K562 (cell line): ENCODE results near the gene PRRT1. TPM values are rescaled to one million over a fixed set of nuclear protein-coding genes. Genes with fewer than 3 reads are reported as not detected.

Experiments
- CBX2 ChIP-seq: fragments of 200-600 bp; sonication (generic); IDR thresholded peaks from one replicate; pipeline ENCODE4 v1.6.1; 2012; ENCODE audit warnings: mild to moderate bottlenecking, low read length, inconsistent platforms; ENCODE audit not compliant: insufficient read depth, poor library complexity, severe bottlenecking
- CEBPB ChIP-seq: fragments of 450-650 bp; IDR thresholded peaks from 2 replicates; pipeline ENCODE4 v1.6.1; 2016; ENCODE audit warnings: missing genetic modification characterization, missing compliant biosample characterization
- CTBP1 ChIP-seq: fragments of 450-650 bp; IDR thresholded peaks from 2 replicates; pipeline ENCODE4 v1.6.1; 2016; ENCODE audit warnings: borderline replicate concordance
- CTCF ChIP-seq, 3 experiments: IDR thresholded peaks in 2 of 3; conservative IDR thresholded peaks in 1 of 3; 2 replicates each; pipeline ENCODE4 v1.5.1; 2011 to 2012; ENCODE audit warnings: low read length in 3 of 3, mild to moderate bottlenecking in 3 of 3, control low read depth in 2 of 3, improper control_type of control experiment in 1 of 3, inconsistent platforms in 1 of 3, low read depth in 1 of 3, mixed read lengths in 1 of 3, moderate library complexity in 1 of 3; ENCODE audit not compliant: insufficient read depth in 2 of 3
- E2F5 ChIP-seq: sonication (generic); formaldehyde crosslinking; IDR thresholded peaks from 2 replicates; pipeline ENCODE4 v1.8.0; 2022; ENCODE audit warnings: mild to moderate bottlenecking, missing genetic modification reagents
- EP400 ChIP-seq: fragments of 450-650 bp; IDR thresholded peaks from 2 replicates; pipeline ENCODE4 v1.6.1; 2017; ENCODE audit warnings: antibody characterized with exemption, mild to moderate bottlenecking, moderate library complexity
- HNRNPL ChIP-seq: fragments of 200-400 bp; formaldehyde crosslinking; IDR thresholded peaks from 2 replicates; pipeline ENCODE4 v1.6.1; 2017; ENCODE audit warnings: low read depth, mild to moderate bottlenecking, low read length
- ILF3 ChIP-seq: fragments of 450-650 bp; IDR thresholded peaks from 2 replicates; pipeline ENCODE4 v1.6.1; 2018; ENCODE audit warnings: antibody characterized with exemption, mild to moderate bottlenecking, moderate library complexity, borderline replicate concordance
- MCM3 ChIP-seq: fragments of 450-650 bp; IDR thresholded peaks from 2 replicates; pipeline ENCODE4 v1.6.1; 2016
- MYNN ChIP-seq, 2 experiments: sonication (generic); formaldehyde crosslinking in 1 of 2; IDR thresholded peaks; 2 replicates each; pipeline versions ENCODE4 v1.5.0 to v1.6.1; 2016 to 2020; ENCODE audit warnings: antibody characterized with exemption in 1 of 2, missing genetic modification reagents in 1 of 2
- PKNOX1 ChIP-seq: fragments of 450-650 bp; IDR thresholded peaks from 2 replicates; pipeline ENCODE4 v1.6.1; 2016
- RCOR1 ChIP-seq, 2 experiments: IDR thresholded peaks; 2 replicates each; pipeline ENCODE4 v1.6.1; 2012; ENCODE audit warnings: low read depth in 2 of 2, low read length in 2 of 2, borderline replicate concordance in 1 of 2, improper control_type of control experiment in 1 of 2
- RHOXF2B ChIP-seq: fragments of 250-450 bp; sonication (Bioruptor Pico); conservative IDR thresholded peaks from 2 replicates; pipeline ENCODE4 v1.5.1; 2021
- SMC3 ChIP-seq: conservative IDR thresholded peaks from 2 replicates; pipeline ENCODE4 v1.6.1; 2011; ENCODE audit warnings: low read depth, low read length, improper control_type of control experiment; ENCODE audit not compliant: insufficient read depth
- SOX6 ChIP-seq: fragments of 450-650 bp; IDR thresholded peaks from 2 replicates; pipeline ENCODE4 v1.6.1; 2014; ENCODE audit warnings: mild to moderate bottlenecking
- SREBF1 ChIP-seq: fragments of 150-350 bp; IDR thresholded peaks from 2 replicates; pipeline ENCODE4 v1.6.1; 2014; ENCODE audit warnings: antibody characterized with exemption, low read depth, low read length, borderline replicate concordance
- STAG1 ChIP-seq: sonication (generic); formaldehyde crosslinking; IDR thresholded peaks from 2 replicates; pipeline ENCODE4 v1.5.0; 2020; ENCODE audit warnings: missing genetic modification reagents, borderline replicate concordance
- TEAD4 ChIP-seq, 2 experiments: sonication (generic) in 1 of 2; formaldehyde crosslinking in 1 of 2; IDR thresholded peaks; 2 replicates each; pipeline versions ENCODE4 v1.6.1 to v1.8.0; 2012 to 2022; ENCODE audit warnings: borderline replicate concordance in 1 of 2, inconsistent platforms in 1 of 2, low read length in 1 of 2, mild to moderate bottlenecking in 1 of 2, missing genetic modification reagents in 1 of 2
- TGIF2 ChIP-seq: sonication (generic); formaldehyde crosslinking; IDR thresholded peaks from 2 replicates; pipeline ENCODE4 v1.8.1; 2022; ENCODE audit warnings: mild to moderate bottlenecking, missing genetic modification reagents, moderate library complexity
- U2AF2 ChIP-seq: fragments of 200-400 bp; formaldehyde crosslinking; optimal IDR thresholded peaks from 2 replicates; pipeline ENCODE3; 2017; ENCODE audit warnings: low read depth, mild to moderate bottlenecking, low read length
- YBX1 ChIP-seq: fragments of 450-650 bp; IDR thresholded peaks from 2 replicates; pipeline ENCODE4 v1.7.1; 2016; ENCODE audit warnings: mild to moderate bottlenecking
- ZFP1 ChIP-seq: fragments of 450-650 bp; formaldehyde crosslinking; IDR thresholded peaks from 2 replicates; pipeline ENCODE4 v1.4.0; 2020; ENCODE audit warnings: mild to moderate bottlenecking, mixed read lengths
- ZNF184 ChIP-seq: sonication (generic); formaldehyde crosslinking; IDR thresholded peaks from 2 replicates; pipeline ENCODE4 v1.5.0; 2020; ENCODE audit warnings: missing genetic modification reagents
- ZNF24 ChIP-seq: fragments of 450-650 bp; IDR thresholded peaks from 2 replicates; pipeline ENCODE4 v1.6.1; 2016
- polyA plus RNA-seq, 8 experiments: library from polyadenylated mRNA; depleted of rRNA in 4 of 8; stranded (reverse) in 5 of 8; unstranded in 3 of 8; fragments of >200 nt; fragmentation: Nextera tagmentation in 2 of 8; fragmentation: Illumina TruSeq in 1 of 8; extraction: Ambion mirVana in 2 of 8; extraction: Trizol in 1 of 8; gene quantifications; 2 replicates each; pipeline versions ENCODE4 v1.2.1 to v1.2.3, GENCODE V29; 2011 to 2014; ENCODE audit warnings: inconsistent platforms in 1 of 8, missing spikeins in 1 of 8
- total RNA-seq, 7 experiments: library from RNA; depleted of rRNA in 6 of 7; stranded (reverse); fragments of >200 nt in 6 of 7; fragmentation: Illumina TruSeq in 2 of 7; extraction: Trizol in 2 of 7; gene quantifications; 2 replicates each; pipeline versions ENCODE4 v1.2.1 to v1.2.3, GENCODE V29; 2011 to 2021; ENCODE audit warnings: low replicate concordance in 1 of 7

Gene PRRT1
- total and polyA plus RNA-seq, 9 of the 15 experiments (the other 6 are each of a cell fraction or from before 2014, with no cell fraction given): 0.14 to 3.5 (median 0.41) TPM

GRCh38 chr6:32118782-32119628, 32.7 kb downstream of the PRRT1 start (continued):
- TF ChIP-seq CTCF (IDR thresholded peaks at IDR 0.05 in 2 of 3, conservative IDR thresholded peaks at IDR 0.05 in 1 of 3; ENCODE audit: insufficient read depth in 2 of 3, low read depth in 1 of 3, low read length in 3 of 3) (peak; percentile 98), TGIF2 (CRISPR knock-in tag) (no peak), EP400 (peak; percentile 28; the same call in 1 of the 2 replicates), SMC3 (peak; percentile 99), ZNF184 (CRISPR knock-in tag) (no peak), RHOXF2B (CRISPR knock-in tag) (0 out of 2 replicates have a peak, but pooled peaks have one; percentile 34), YBX1 (no peak), SOX6 (0 out of 2 replicates have a peak, but pooled peaks have one; percentile 16), MYNN (IDR thresholded peaks at IDR 0.05) (peak; percentile 33; the same call in 1 of the 2 replicates), MYNN (CRISPR knock-in tag; IDR thresholded peaks at IDR 0.05) (no peak), HNRNPL (no peak), ZFP1 (CRISPR knock-in tag) (no peak), RCOR1 (IDR thresholded peaks at IDR 0.05; ENCODE audit: borderline replicate concordance in 1 of 2, low read depth in 2 of 2, low read length in 2 of 2) (peak in 1 of 2 experiments; percentile 38; a peak in 1 of 4 replicates), CTBP1 (peak; percentile 66; the same call in 1 of the 2 replicates), ZNF24 (peak; percentile 30; the same call in 1 of the 2 replicates), PKNOX1 (peak; percentile 30; the same call in 1 of the 2 replicates), CEBPB (no peak), SREBF1 (no peak), STAG1 (CRISPR knock-in tag) (peak; percentile 92; the same call in 1 of the 2 replicates), E2F5 (CRISPR knock-in tag) (0 out of 2 replicates have a peak, but pooled peaks have one; percentile 20), CBX2 (no peak), ILF3 (peak; percentile 45; the same call in 1 of the 2 replicates), TEAD4 (IDR thresholded peaks at IDR 0.05; ENCODE audit: low read length) (no peak; the same call in 1 of the 2 replicates), TEAD4 (CRISPR knock-in tag; IDR thresholded peaks at IDR 0.05; ENCODE audit: borderline replicate concordance) (0 out of 2 replicates have a peak, but pooled peaks have one; percentile 31), MCM3 (no peak), U2AF2 (no peak)
